K562 (cell line): ENCODE measurements around the gene EEF1A1. TPM values are rescaled to one million over a fixed set of nuclear protein-coding genes. Genes with fewer than 3 reads are reported as not detected.

Experiments
- BMI1 ChIP-seq: fragments of 150-350 bp; IDR thresholded peaks from 2 replicates; pipeline ENCODE4 v1.6.1; 2014; ENCODE audit warnings: low read length
- HCFC1 ChIP-seq: IDR thresholded peaks from 2 replicates; pipeline ENCODE4 v1.6.1; 2012; ENCODE audit warnings: low read depth, low read length, improper control_type of control experiment
- HMG20B ChIP-seq: fragments of 250-450 bp; sonication (Bioruptor Pico); IDR thresholded peaks from 2 replicates; pipeline ENCODE4 v1.5.0; 2021; ENCODE audit warnings: mild to moderate bottlenecking
- HNRNPUL1 ChIP-seq: fragments of 200-400 bp; formaldehyde crosslinking; IDR thresholded peaks from 2 replicates; pipeline ENCODE4 v1.6.1; 2017; ENCODE audit warnings: low read length
- MITF ChIP-seq: IDR thresholded peaks from 2 replicates; pipeline ENCODE4 v1.6.1; 2014; ENCODE audit warnings: antibody characterized with exemption
- NFIC ChIP-seq: fragments of 450-650 bp; IDR thresholded peaks from 2 replicates; pipeline ENCODE4 v1.6.1; 2017; ENCODE audit warnings: mild to moderate bottlenecking, inconsistent platforms
- RCOR1 ChIP-seq, 2 experiments: IDR thresholded peaks; 2 replicates each; pipeline ENCODE4 v1.6.1; 2012; ENCODE audit warnings: low read depth in 2 of 2, low read length in 2 of 2, borderline replicate concordance in 1 of 2, improper control_type of control experiment in 1 of 2
- SMARCE1 ChIP-seq: fragments of 450-650 bp; IDR thresholded peaks from 2 replicates; pipeline ENCODE4 v1.7.1; 2016; ENCODE audit warnings: mild to moderate bottlenecking
- SRSF1 ChIP-seq: fragments of 200-400 bp; formaldehyde crosslinking; IDR thresholded peaks from 2 replicates; pipeline ENCODE4 v1.6.1; 2017; ENCODE audit warnings: mild to moderate bottlenecking, low read depth, low read length, moderate library complexity
- TCFL5 ChIP-seq: fragments of 250-450 bp; sonication (Bioruptor Pico); conservative IDR thresholded peaks from 2 replicates; pipeline ENCODE4 v1.6.1; 2021; ENCODE audit warnings: mild to moderate bottlenecking, moderate library complexity, matching md5 sums
- USF2 ChIP-seq: sonication (generic); formaldehyde crosslinking; IDR thresholded peaks from 2 replicates; pipeline ENCODE4 v1.5.0; 2020; ENCODE audit warnings: missing genetic modification reagents
- ZFP36 ChIP-seq: fragments of 150-350 bp; IDR thresholded peaks from 2 replicates; pipeline ENCODE4 v1.6.1; 2018; ENCODE audit warnings: low read length, low read depth; ENCODE audit not compliant: partially characterized antibody
- ZKSCAN1 ChIP-seq: fragments of 150-350 bp; IDR thresholded peaks from 2 replicates; pipeline ENCODE4 v1.6.1; 2016; ENCODE audit warnings: low read depth, low read length
- ZNF165 ChIP-seq: fragments of 250-450 bp; sonication (Bioruptor Pico); IDR thresholded peaks from 2 replicates; pipeline ENCODE4 v1.4.0; 2020; ENCODE audit warnings: borderline replicate concordance
- ZNF316 ChIP-seq: fragments of 450-650 bp; IDR thresholded peaks from 2 replicates; pipeline ENCODE4 v1.6.1; 2016
- ZNF407 ChIP-seq: fragments of 450-650 bp; IDR thresholded peaks from 2 replicates; pipeline ENCODE4 v1.6.1; 2016; ENCODE audit warnings: low read depth
- ZNF561 ChIP-seq: fragments of 450-650 bp; formaldehyde crosslinking; conservative IDR thresholded peaks from 2 replicates; pipeline ENCODE4 v1.4.0; 2020; ENCODE audit warnings: mild to moderate bottlenecking, moderate library complexity
- ZNF57 ChIP-seq: fragments of 450-650 bp; formaldehyde crosslinking; IDR thresholded peaks from 2 replicates; pipeline ENCODE4 v1.4.0; 2020; ENCODE audit warnings: mild to moderate bottlenecking, moderate library complexity
- ZNF586 ChIP-seq: fragments of 450-650 bp; formaldehyde crosslinking; conservative IDR thresholded peaks from 2 replicates; pipeline ENCODE4 v1.4.0; 2020; ENCODE audit warnings: mild to moderate bottlenecking, moderate library complexity
- polyA plus RNA-seq, 8 experiments: library from polyadenylated mRNA; depleted of rRNA in 4 of 8; stranded (reverse) in 5 of 8; unstranded in 3 of 8; fragments of >200 nt; fragmentation: Nextera tagmentation in 2 of 8; fragmentation: Illumina TruSeq in 1 of 8; extraction: Ambion mirVana in 2 of 8; extraction: Trizol in 1 of 8; gene quantifications; 2 replicates each; pipeline versions ENCODE4 v1.2.1 to v1.2.3, GENCODE V29; 2011 to 2014; ENCODE audit warnings: inconsistent platforms in 1 of 8, missing spikeins in 1 of 8
- total RNA-seq, 7 experiments: library from RNA; depleted of rRNA in 6 of 7; stranded (reverse); fragments of >200 nt in 6 of 7; fragmentation: Illumina TruSeq in 2 of 7; extraction: Trizol in 2 of 7; gene quantifications; 2 replicates each; pipeline versions ENCODE4 v1.2.1 to v1.2.3, GENCODE V29; 2011 to 2021; ENCODE audit warnings: low replicate concordance in 1 of 7

Gene EEF1A1
- total and polyA plus RNA-seq, 9 of the 15 experiments (the other 6 are each of a cell fraction or from before 2014, with no cell fraction given) = 6,453 to 17,323 (median 11,082) TPM

GRCh38 chr6:73520688-73521350 lies at the start of gene EEF1A1 (continued):
- TF ChIP-seq ZNF407 = no peak
- peak; percentile 49; the same call in 1 of the 2 replicates for TF ChIP-seq ZKSCAN1
- 0 out of 2 replicates have a peak, but pooled peaks have one; percentile 40 for TF ChIP-seq MITF
- no peak for TF ChIP-seq HMG20B
- peak in 1 of 2 experiments; percentile 21; a peak in 1 of 4 replicates for TF ChIP-seq RCOR1 (IDR thresholded peaks at IDR 0.05; ENCODE audit: borderline replicate concordance in 1 of 2, low read depth in 2 of 2, low read length in 2 of 2)
- no peak for TF ChIP-seq USF2 (CRISPR knock-in tag)
- peak; percentile 83; the same call in 1 of the 2 replicates for TF ChIP-seq HNRNPUL1
- TF ChIP-seq TCFL5 (CRISPR knock-in tag) = peak; percentile 49; the same call in 1 of the 2 replicates
- TF ChIP-seq SRSF1 = 0 out of 2 replicates have a peak, but pooled peaks have one; percentile 60
- TF ChIP-seq ZNF561 = no peak
- peak; percentile 66; the same call in 1 of the 2 replicates for TF ChIP-seq ZNF57 (CRISPR knock-in tag)
- no peak for TF ChIP-seq BMI1
- no peak for TF ChIP-seq ZNF586
- TF ChIP-seq ZFP36 = no peak
- no peak for TF ChIP-seq ZNF165 (CRISPR knock-in tag)
- peak; percentile 69 for TF ChIP-seq NFIC
- TF ChIP-seq SMARCE1 = peak; percentile 7; the same call in 1 of the 2 replicates
- peak; percentile 67 for TF ChIP-seq HCFC1
- peak; percentile 21; the same call in 1 of the 2 replicates for TF ChIP-seq ZNF316
